Suprapubic skin (tissue), 3 donors: ENCODE data around the gene RC3H2.

Source experiments
- CTCF ChIP-seq, 2 donors: fragments of 200-600 bp in 1 of 2; fragments of 450-650 bp in 1 of 2; sonication (generic) in 1 of 2; IDR thresholded peaks; one replicate each; pipeline ENCODE4 v1.5.1; 2016 to 2019; ENCODE audit warnings: antibody characterized with exemption in 2 of 2, mild to moderate bottlenecking in 1 of 2, moderate library complexity in 1 of 2
- POLR2A ChIP-seq, 2 donors: fragments of 450-650 bp; IDR thresholded peaks; one replicate each; pipeline ENCODE4 v1.6.1; 2017; ENCODE audit warnings: antibody characterized with exemption in 2 of 2, mild to moderate bottlenecking in 2 of 2, moderate library complexity in 2 of 2

GRCh38 chr9:122800066-122801060 lies 104.8 kb downstream of the RC3H2 start, which contains the start of gene OR1K1:
- TF ChIP-seq CTCF (IDR thresholded peaks at IDR 0.05) (no peak), POLR2A (IDR thresholded peaks at IDR 0.05) (no peak)
